ENCODE measurements around the gene DYNC2H1. TPM values are rescaled to one million over a fixed set of nuclear protein-coding genes. Genes with fewer than 3 reads are reported as not detected.

The DYNC2H1 gene
- total RNA-seq, 1 donor from 2014 or later, result 25.3 TPM

DNA sequence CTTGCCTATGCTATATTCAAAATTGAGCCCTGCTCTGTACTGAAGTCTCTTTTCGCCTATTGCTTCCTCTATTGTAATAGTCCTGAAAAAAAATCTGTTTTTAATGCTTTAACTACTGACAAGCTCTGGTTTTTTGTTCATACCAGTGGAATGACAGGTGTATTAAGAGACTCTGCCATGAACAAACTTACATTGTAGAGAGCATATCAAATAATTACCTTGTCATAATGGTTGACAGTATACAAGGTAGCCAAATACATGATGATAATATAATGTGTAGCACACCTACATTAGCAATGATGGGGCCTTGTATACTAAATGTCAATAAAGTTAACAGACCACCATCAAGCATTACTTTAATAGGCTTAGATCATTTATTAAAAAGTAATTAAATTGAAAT, 175.0 kb downstream of the DYNC2H1 start:
- intact Hi-C loops (cut with DNase I), result no loop called here
- TF ChIP-seq POLR2AphosphoS5 (IDR thresholded peaks at IDR 0.05; ENCODE audit: insufficient read depth in 1 of 2, low read depth in 1 of 2), result no peak
- no peak for TF ChIP-seq CTCF (IDR thresholded peaks at IDR 0.05)
- TF ChIP-seq POLR2A (IDR thresholded peaks at IDR 0.05), result no peak
- Histone ChIP-seq H3K27ac (no peak overlapping the region), H3K36me3 (peaks cover 0 to 17% of the 10 kb centered on the region in 2 donors), H3K4me3 (no peak overlapping the region), H3K27me3 (no peaks in the 10 kb centered on the region), H3K9me3 (no peaks in the 10 kb centered on the region), H3K4me1 (no peaks in the 10 kb centered on the region)
- DNase-seq (ENCODE audit: extremely low spot score in 2 of 2), result no peak

DNA sequence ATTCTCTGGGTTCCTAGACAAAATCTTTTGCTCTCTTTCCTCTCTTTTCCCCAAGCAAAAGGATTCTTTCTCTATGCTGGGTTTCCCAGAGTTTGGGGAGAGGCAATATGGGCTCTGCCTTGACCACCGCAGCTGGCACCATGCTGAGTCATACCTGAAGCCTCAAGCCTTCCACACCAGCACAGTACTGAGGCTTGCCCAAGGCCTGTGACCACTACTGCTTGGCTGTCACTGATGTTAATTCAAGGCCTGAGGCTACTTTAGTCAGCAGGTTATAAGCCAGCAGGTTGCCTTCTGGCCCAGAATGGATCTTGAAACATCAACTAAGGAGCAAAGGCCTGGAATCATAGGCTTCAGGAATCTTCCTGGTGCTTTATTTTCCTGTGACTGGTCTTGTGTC, 185.3 kb downstream of the DYNC2H1 start:
- Histone ChIP-seq H3K27ac (no peak overlapping the region), H3K27me3 (no peaks in the 10 kb centered on the region), H3K36me3 (peaks cover 0 to 45% of the 10 kb centered on the region in 2 donors), H3K9me3 (peaks cover 11% of the 10 kb centered on the region), H3K4me3 (no peak overlapping the region), H3K4me1 (no peaks in the 10 kb centered on the region)
- no peak for DNase-seq (ENCODE audit: extremely low spot score in 2 of 2)
- TF ChIP-seq CTCF (IDR thresholded peaks at IDR 0.05), result no peak
- no peak for TF ChIP-seq POLR2A (IDR thresholded peaks at IDR 0.05)
- TF ChIP-seq POLR2AphosphoS5 (IDR thresholded peaks at IDR 0.05; ENCODE audit: insufficient read depth in 1 of 2, low read depth in 1 of 2), result no peak
- intact Hi-C loops (cut with DNase I), result no loop called here

DNA sequence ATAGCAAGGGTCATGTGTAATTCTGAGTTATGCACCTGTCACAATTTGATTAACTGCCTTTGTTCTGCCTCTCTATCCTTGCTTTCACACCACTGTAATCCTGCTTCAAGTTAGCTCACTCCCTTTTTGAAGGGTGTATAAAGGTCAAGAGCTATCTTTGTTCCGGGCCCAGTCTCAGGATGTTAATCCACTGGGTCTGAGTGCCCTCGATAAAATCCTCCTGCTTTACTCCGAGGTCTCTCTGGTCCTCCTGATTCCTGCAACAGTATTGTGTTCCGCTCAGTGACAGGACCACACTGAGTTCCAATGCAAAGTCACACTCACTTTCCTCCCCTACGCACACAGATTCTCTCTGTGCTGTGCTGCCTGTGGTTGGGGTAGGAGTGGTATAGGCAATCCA, 186.5 kb downstream of the DYNC2H1 start:
- no peak overlapping the region for H3K27ac ChIP-seq
- peaks cover 0 to 36% of the 10 kb centered on the region in 2 donors for H3K36me3 ChIP-seq
- H3K27me3 ChIP-seq, result no peaks in the 10 kb centered on the region
- H3K4me3 ChIP-seq, result no peak overlapping the region
- no peak for TF ChIP-seq POLR2A (IDR thresholded peaks at IDR 0.05)
- TF ChIP-seq CTCF (IDR thresholded peaks at IDR 0.05), result no peak
- H3K4me1 ChIP-seq, result no peaks in the 10 kb centered on the region
- DNase-seq (ENCODE audit: extremely low spot score in 2 of 2), result no peak
- peaks cover 11% of the 10 kb centered on the region for H3K9me3 ChIP-seq
- intact Hi-C loops (cut with DNase I), result no loop called here

GRCh38 chr11:103297900-103298299, 188.7 kb downstream of the DYNC2H1 start:
- Histone ChIP-seq H3K36me3 (peaks cover 0 to 35% of the 10 kb centered on the region in 2 donors), H3K4me1 (no peaks in the 10 kb centered on the region), H3K9me3 (peaks cover 11% of the 10 kb centered on the region), H3K27ac (no peak overlapping the region), H3K27me3 (no peaks in the 10 kb centered on the region), H3K4me3 (no peak overlapping the region)
- no peak for DNase-seq (ENCODE audit: extremely low spot score in 2 of 2)
- TF ChIP-seq POLR2AphosphoS5 (IDR thresholded peaks at IDR 0.05; ENCODE audit: insufficient read depth in 1 of 2, low read depth in 1 of 2) (no peak), POLR2A (IDR thresholded peaks at IDR 0.05) (no peak), CTCF (IDR thresholded peaks at IDR 0.05) (no peak)
- intact Hi-C loops (cut with DNase I), result no loop called here

GRCh38 chr11:103315248-103315647, 206.0 kb downstream of the DYNC2H1 start:
- TF ChIP-seq POLR2A (IDR thresholded peaks at IDR 0.05) (no peak), CTCF (IDR thresholded peaks at IDR 0.05) (no peak), POLR2AphosphoS5 (IDR thresholded peaks at IDR 0.05; ENCODE audit: insufficient read depth in 1 of 2, low read depth in 1 of 2) (no peak)
- H3K4me3 ChIP-seq, result no peak overlapping the region
- H3K27me3 ChIP-seq, result no peaks in the 10 kb centered on the region
- peaks cover 0 to 6% of the 10 kb centered on the region in 2 donors for H3K36me3 ChIP-seq
- H3K4me1 ChIP-seq, result no peaks in the 10 kb centered on the region
- no peak for DNase-seq (ENCODE audit: extremely low spot score in 2 of 2)
- no peak overlapping the region for H3K27ac ChIP-seq
- no peaks in the 10 kb centered on the region for H3K9me3 ChIP-seq
- intact Hi-C loops (cut with DNase I), result no loop called here
